Upper lobe of right lung (tissue), 1 donor: ENCODE results near the gene LRRC2. TPM values are rescaled to one million over a fixed set of nuclear protein-coding genes. Genes with fewer than 3 reads are reported as not detected.

ENCODE experiments used
- ATAC-seq: fragments of 200-7000 bp; cut with Tn5 transposase; one replicate; pipeline ENCODE4 v1.9.1; 2020; ENCODE audit warnings: mild to moderate bottlenecking, moderate library complexity
- DNase-seq: peaks from one replicate; pipeline ENCODE4 v3.0.0-alpha.2; 2020
- H3K27ac ChIP-seq: fragments of 200-600 bp; one replicate; pipeline ENCODE4 v1.8.0; 2022
- H3K27me3 ChIP-seq: fragments of 200-600 bp; one replicate; pipeline ENCODE4 v1.8.0; 2022; ENCODE audit warnings: mild to moderate bottlenecking
- H3K36me3 ChIP-seq: fragments of 200-600 bp; one replicate; pipeline ENCODE4 v1.8.0; 2022
- H3K4me1 ChIP-seq: fragments of 200-600 bp; one replicate; pipeline ENCODE4 v1.8.0; 2022
- H3K4me3 ChIP-seq: fragments of 200-600 bp; one replicate; pipeline ENCODE4 v1.8.0; 2022; ENCODE audit warnings: mild to moderate bottlenecking
- H3K9me3 ChIP-seq: fragments of 200-600 bp; one replicate; pipeline ENCODE4 v1.8.0; 2022
- intact Hi-C: fragments of 100-400 bp; cut with DNase I; formaldehyde crosslinking; loops from one replicate; pipeline ENCODE4 v1.11.0; 2022
- total RNA-seq: library from RNA; stranded (reverse); fragmentation: NEBNext Ultra II Directional; extraction: Animal tissue kit (Norgen Biotek cat#: 25700); gene quantifications from one replicate; pipeline ENCODE4 v1.2.1, GENCODE V29; 2021
- TF ChIP-seq, protein P1 (sequence below): fragments of 200-600 bp; IDR thresholded peaks from one replicate; pipeline ENCODE4 v1.8.0; 2022; ENCODE audit warnings: antibody characterized with exemption
- donor health status: DM: no; HTN: yes; CAD: no; lungs with severe emphysema.

LRRC2 gene
- total RNA-seq, 1 donor from 2014 or later: 2.9 TPM

DNA sequence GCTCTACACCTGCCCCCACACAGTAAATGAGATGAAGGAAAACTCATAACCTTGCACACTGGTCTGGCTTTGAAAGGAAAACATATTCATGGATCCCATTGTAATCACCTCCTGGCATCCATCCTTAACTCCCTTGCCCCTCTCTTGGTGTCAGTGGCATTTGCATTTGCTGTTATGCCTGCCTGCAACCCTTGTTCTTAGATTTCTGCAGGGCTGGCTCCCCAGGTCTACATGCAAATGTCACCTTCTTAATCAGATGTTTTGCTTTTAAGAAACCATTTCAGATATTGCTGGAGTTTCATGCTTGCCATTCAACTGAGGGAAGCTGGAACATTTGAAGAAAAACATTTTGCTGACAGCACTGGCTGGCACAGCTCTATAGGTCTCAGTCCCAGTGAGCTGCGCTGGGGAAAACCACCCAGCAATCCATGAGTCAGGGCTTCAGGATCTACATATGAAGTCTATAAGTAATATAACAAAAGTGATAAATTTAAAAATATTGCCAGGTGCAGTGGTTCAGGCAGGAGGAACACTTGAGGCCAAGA lies 19.1 kb downstream of the LRRC2 start:
- no peaks in the 10 kb centered on the region for H3K4me1 ChIP-seq
- intact Hi-C loops: no loop called here
- DNase-seq: no peak

DNA sequence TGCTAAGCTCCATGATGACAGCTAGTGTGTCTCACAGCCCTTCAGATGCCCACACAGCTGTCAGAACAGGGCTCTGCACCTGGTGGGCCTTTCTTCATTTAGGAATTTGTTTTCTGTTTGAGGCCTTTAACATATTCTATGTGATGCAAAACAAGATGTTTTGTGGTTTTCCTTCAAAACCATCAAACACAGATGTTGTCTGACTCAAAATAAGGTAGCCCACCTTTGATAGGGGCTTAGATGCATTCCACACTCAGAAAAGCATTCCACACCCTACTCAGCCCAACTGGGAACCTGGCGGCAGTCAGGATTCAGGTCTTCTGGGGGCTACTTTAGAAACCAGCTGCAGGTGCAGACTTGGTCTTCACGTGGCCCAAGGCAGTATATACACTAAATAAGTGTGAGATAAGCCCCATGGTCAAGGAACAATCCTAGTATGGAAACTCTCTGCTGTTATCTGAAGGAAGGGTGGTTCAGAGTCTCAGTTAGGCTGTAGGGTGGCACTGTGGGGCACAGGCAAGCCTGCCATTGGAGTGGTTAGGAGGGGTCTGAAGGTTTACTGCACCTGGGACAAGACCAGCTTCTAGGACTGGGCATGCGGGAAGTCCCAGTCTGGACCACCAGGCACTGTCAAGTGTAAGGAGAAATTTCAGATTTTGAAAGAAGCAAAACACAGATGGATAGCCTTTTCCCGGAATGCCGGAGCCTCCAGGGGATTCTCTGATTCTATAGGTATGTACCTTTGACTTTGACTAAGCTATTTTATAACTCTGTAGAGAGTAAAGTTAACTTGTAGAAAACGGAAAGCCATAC lies 20.1 kb downstream of the LRRC2 start:
- no peaks in the 10 kb centered on the region for H3K9me3 ChIP-seq
- H3K36me3 ChIP-seq: no peaks in the 10 kb centered on the region
- H3K4me1 ChIP-seq: no peaks in the 10 kb centered on the region
- intact Hi-C loops: no loop called here
- no peak for ATAC-seq
- H3K27ac ChIP-seq: no peak overlapping the region
- H3K27me3 ChIP-seq: no peaks in the 10 kb centered on the region
- no peak for DNase-seq
- no peak overlapping the region for H3K4me3 ChIP-seq
- TF ChIP-seq, protein P1, sequence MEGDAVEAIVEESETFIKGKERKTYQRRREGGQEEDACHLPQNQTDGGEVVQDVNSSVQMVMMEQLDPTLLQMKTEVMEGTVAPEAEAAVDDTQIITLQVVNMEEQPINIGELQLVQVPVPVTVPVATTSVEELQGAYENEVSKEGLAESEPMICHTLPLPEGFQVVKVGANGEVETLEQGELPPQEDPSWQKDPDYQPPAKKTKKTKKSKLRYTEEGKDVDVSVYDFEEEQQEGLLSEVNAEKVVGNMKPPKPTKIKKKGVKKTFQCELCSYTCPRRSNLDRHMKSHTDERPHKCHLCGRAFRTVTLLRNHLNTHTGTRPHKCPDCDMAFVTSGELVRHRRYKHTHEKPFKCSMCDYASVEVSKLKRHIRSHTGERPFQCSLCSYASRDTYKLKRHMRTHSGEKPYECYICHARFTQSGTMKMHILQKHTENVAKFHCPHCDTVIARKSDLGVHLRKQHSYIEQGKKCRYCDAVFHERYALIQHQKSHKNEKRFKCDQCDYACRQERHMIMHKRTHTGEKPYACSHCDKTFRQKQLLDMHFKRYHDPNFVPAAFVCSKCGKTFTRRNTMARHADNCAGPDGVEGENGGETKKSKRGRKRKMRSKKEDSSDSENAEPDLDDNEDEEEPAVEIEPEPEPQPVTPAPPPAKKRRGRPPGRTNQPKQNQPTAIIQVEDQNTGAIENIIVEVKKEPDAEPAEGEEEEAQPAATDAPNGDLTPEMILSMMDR: no peak

More for the DNA sequence above, 19.1 kb downstream of the LRRC2 start:
- no peak for ATAC-seq
- Histone ChIP-seq H3K27ac (no peak overlapping the region), H3K9me3 (no peaks in the 10 kb centered on the region), H3K27me3 (no peaks in the 10 kb centered on the region), H3K36me3 (no peaks in the 10 kb centered on the region), H3K4me3 (no peak overlapping the region)
- TF ChIP-seq, protein P1: no peak

GRCh38 chr3:46544771-46545503 lies 21.2 kb downstream of the LRRC2 start:
- H3K9me3 ChIP-seq: no peaks in the 10 kb centered on the region
- DNase-seq: no peak

DNA sequence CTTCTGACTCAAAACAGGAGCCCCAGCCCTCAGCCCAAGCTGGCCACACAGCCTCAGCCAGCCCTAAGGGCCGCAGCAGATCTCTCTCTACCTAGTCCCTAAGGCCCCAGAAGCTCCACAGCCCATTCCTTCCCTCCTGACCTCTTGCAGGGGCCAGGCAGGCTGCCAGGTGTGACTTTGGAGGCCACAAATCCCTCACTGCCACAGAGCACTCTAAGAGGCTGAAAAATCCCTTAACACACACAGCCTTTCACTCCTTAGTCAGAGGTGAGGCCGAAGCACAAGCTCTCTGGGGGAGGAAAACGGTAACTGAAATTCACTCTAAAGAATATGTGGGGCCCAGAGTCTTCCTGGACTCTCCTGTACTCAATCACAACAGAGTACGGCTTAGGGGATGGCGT lies 23.3 kb downstream of the LRRC2 start:
- Histone ChIP-seq H3K27me3 (no peaks in the 10 kb centered on the region), H3K27ac (no peak overlapping the region), H3K4me3 (no peak overlapping the region), H3K36me3 (no peaks in the 10 kb centered on the region), H3K9me3 (no peaks in the 10 kb centered on the region), H3K4me1 (peaks cover 13% of the 10 kb centered on the region)
- TF ChIP-seq, protein P1: no peak
- intact Hi-C loops: no loop called here
- DNase-seq: no peak
- ATAC-seq: no peak

More at GRCh38 chr3:46544771-46545503, 21.2 kb downstream of the LRRC2 start:
- TF ChIP-seq, protein P1: no peak
- Histone ChIP-seq H3K4me1 (no peaks in the 10 kb centered on the region), H3K36me3 (no peaks in the 10 kb centered on the region), H3K4me3 (no peak overlapping the region), H3K27me3 (no peaks in the 10 kb centered on the region), H3K27ac (no peak overlapping the region)
- ATAC-seq: no peak
- intact Hi-C loops: no loop called here

DNA sequence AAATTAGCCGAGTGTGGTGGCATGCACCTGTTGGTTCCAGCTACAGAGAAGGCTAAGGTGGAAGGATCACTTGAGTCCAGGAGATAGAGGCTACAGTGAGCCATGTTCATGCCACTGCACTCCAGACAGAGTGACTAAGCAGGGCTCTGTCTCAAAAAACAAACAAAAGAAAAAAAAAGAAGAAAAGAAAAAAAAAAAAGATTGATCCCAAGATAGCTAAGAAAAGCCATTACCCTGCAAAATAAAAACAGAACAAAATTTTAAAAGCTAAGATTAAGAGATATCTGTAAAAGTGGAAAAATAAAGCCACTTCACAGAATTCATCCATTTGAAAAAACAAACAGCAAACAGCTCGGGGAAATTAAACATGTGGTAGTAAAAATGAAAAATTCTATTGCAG lies 23.8 kb downstream of the LRRC2 start:
- Histone ChIP-seq H3K27me3 (no peaks in the 10 kb centered on the region), H3K4me3 (no peak overlapping the region), H3K4me1 (peaks cover 14% of the 10 kb centered on the region), H3K9me3 (no peaks in the 10 kb centered on the region), H3K36me3 (no peaks in the 10 kb centered on the region), H3K27ac (no peak overlapping the region)
- TF ChIP-seq, protein P1: no peak
- DNase-seq: no peak
- ATAC-seq: no peak
- intact Hi-C loops: no loop called here
